GM18526 (cell line): ENCODE measurements around the gene OXSR1.

Experiments
- POLR2A ChIP-seq: IDR thresholded peaks from 3 replicates; pipeline ENCODE4 v1.6.1; 2011; ENCODE audit not compliant: insufficient read length; ENCODE audit errors: extremely low read depth

OXSR1 gene

DNA sequence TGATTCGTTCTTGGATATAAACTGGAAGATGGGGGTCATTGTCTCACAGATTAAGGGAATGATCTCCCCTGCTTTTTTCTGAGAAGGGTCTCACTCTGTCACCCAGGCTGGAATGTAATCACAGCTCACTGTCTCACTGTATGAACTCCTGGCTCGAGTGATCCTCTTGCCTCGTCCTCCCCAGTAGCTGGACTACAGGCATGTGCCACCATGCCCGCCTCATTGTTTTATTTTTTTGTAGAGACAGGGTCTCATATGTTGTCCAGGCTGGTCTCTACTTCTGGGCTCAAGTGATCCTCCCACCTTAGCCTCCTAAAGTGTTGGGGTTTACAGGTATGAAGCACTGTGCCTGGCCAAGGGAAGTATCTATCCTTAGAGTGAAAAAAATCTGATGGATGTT is 5.4 kb downstream of the OXSR1 start:
- no peak for TF ChIP-seq POLR2A

DNA sequence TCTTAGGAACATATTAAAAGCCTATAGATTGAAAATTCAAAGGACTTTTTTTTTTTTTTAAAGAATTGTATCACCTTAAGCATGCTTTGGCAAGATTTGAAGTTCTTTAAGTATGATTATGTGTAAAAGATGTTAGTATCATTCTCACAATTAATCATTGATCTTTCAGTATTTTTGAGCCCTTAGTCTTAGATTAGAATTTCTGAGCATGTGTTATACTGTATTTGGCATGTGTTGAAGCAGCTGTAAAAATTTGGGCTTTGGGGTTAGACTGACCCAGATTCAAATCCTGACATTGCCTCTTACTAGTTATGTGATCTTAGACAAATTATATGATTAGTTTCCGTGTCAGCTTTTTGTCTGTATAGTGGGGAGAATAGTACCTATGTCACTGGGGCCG is 6.3 kb downstream of the OXSR1 start:
- no peak for TF ChIP-seq POLR2A

DNA sequence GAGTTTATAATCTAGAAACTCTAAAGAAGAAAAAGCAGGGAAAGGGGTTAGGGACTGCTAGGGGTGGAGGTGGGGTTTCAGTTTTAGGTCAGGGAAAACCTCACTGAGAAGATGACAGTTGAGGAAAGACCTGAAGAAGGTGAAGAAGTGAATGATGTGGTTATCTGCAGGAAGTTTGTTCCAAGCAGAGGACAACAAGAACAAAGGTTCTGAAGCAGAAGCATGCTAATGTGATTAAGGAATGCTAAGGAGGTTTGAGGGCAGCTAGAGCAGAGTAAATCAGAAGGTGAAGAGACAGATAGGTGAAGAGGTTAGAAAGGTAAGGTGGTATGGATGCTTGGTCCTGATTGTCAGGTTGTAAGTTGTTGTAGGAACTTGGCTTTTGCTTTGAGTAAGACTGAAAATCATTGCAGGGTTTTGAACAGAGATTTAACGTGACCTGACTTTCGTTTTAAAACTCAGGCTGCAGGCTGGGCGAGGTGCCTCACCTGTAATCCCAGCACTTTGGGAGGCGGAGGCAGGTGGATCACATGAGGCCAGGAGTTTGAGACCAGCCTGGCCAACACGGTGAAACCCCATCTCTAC is 8.6 kb downstream of the OXSR1 start:
- no peak for TF ChIP-seq POLR2A

DNA sequence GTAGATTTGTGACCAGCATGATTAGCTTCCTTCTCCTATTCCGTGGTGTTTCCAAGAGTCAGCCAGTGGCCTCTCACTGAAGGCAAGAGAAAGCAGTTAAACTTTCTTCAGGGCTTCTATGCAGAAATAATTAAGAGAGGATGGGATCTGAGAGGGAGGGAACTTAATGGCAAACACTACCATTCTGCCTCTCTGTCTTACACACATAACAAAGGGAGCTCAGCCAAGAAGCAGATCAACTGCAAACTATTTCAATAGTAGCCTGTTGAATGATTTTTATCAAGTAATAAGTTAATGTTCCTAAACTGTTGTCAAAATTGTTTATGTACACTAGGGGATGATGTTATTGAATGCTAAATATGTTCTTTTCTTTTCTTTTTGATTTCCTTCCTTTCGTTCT is 11.8 kb downstream of the OXSR1 start:
- TF ChIP-seq POLR2A: no peak

DNA sequence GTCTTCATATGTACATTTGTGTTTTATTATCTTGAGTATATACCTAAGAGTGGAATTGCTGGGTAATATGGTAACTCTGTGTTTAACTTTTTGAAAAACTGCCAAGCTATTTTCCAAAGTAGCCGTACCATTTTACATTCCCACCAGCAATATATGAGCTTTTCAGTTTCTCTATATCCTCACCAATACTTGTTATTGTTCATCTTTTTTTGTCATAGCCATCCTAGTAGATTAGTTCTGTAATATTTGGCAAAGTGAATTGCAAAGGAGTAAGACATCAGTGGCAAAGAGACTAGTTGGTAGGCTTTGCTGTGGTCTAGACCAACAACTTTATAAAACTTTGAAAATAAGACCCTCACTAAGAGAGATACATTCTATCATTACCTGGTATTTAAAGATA is 21.4 kb downstream of the OXSR1 start:
- no peak for TF ChIP-seq POLR2A

DNA sequence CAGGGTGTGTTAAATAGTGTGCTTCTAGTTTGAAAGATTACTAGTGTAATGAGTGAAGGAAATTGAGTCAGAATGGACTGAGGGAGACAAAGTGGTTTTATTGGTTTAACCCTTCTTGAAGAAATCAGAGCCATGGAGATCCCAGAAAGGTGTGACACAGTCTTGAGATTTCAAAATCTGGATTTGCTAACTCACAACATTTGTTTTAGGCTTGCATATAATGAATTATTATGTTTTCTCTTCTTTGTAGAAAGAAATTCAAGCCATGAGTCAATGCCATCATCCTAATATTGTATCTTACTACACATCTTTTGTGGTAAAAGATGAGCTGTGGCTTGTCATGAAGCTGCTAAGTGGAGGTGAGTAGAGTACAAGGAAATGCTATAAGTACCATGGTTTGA is 25.1 kb downstream of the OXSR1 start:
- no peak for TF ChIP-seq POLR2A

DNA sequence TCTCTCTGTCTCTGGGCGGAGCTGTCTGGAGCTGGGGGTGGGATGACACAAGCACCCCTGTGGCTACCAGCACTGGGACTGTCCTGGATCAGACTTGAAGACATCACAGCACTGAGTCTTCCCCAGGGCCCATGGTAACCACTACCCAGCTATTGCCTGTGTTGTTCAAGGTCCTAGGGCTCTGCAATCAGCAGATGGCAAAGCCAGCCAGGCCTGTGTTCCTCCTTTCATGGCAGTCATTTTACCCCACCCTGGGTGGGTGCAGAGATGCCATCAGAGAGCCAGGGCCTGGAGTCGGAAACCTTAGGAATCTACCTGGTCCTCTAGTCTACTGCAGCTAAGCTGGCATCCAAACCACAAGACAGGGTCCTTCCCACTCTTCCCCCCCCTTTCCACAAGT is 38.4 kb downstream of the OXSR1 start:
- TF ChIP-seq POLR2A: no peak

DNA sequence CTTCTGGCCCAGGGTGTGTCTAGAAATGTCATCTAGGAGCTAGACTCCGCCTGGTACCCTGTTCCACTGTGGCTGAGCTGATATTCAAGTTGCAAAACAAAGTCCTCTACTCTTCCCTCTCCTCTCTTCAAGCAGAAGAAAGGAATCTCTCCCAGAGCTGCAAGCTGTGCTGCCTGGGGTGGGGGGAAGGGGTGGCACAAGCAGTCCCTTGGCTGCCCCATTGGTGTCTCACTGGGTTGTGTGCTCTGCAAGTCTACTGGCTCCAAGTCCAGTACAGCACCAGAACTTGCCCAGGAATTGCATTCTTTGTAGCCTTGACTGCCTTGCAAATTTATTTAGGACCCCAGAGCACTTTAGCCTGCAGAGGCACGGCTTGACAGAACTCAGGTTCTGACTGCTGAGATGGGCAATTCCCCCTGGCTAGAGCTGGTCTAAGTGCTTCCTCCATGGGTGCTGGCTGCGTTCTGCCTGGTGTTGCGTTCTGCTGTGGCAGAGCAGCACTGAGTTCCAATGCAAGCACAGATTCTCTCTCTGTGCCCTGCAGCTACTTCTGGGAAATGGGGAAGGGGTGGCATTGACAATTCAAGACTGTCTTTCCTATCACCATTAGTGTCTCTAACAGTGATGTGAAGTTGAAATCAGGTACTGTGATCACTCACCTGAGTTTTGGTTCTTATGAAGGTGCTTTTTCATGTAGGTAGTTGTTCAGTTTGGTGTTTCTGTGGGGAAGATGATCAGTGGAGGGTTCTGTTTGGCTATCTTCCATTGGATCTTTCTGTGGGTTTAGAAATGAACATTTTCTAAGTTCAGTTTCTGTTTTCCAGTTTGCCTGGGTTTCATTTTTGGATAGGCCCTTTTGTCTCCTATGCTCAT is 39.5 kb downstream of the OXSR1 start:
- no peak for TF ChIP-seq POLR2A

DNA sequence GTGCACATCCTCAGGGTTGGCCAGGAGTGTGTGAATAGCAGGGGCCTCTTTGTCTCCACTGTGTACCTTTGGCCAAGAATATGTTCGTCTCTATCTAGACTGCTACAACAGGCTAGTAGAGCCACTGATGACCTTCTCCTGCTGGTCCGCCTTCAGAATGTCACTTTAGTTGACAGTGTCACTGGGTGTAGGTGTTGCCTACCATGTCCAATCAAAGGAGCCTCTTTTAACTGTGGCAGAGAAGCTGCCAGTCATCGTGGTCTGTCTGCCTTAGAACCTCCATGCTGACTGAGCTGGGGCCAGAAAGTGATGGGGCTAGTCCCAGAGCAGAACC is 40.1 kb downstream of the OXSR1 start:
- TF ChIP-seq POLR2A: no peak

DNA sequence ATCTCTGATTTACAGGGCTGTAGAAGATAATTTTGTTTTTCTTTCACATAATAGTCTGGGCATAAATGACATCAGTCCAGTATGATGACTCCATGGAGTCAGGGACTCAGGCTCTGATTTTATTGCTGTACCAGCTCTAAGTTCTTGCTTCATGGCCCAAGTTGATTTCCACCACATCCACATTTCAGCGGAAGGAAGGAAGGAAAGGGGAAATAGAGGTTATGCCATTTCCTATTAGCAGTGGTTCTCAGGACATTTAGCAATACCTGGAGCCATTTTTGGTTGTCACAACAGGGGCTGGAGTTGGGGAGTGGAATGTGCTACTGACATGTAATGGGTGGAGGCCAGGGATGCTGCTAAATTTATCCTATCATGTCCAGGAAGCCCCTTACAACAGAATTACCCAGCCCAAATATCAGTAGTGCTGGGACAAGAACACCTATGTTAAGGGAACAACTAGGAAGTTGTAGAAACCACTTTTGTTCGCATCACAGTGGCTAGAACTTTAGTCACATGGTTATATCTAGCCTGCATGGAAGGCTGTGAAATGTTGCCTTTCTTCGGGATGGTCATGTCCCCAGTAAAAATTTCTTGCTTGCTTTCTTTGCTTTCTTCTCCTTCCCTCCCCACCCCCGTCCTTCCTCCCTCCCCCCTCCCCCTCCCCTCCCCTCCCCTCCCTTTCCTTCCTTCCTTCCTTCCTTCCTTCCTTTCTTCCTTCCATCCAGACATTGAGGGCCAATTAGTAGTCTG is 42.1 kb downstream of the OXSR1 start:
- no peak for TF ChIP-seq POLR2A

DNA sequence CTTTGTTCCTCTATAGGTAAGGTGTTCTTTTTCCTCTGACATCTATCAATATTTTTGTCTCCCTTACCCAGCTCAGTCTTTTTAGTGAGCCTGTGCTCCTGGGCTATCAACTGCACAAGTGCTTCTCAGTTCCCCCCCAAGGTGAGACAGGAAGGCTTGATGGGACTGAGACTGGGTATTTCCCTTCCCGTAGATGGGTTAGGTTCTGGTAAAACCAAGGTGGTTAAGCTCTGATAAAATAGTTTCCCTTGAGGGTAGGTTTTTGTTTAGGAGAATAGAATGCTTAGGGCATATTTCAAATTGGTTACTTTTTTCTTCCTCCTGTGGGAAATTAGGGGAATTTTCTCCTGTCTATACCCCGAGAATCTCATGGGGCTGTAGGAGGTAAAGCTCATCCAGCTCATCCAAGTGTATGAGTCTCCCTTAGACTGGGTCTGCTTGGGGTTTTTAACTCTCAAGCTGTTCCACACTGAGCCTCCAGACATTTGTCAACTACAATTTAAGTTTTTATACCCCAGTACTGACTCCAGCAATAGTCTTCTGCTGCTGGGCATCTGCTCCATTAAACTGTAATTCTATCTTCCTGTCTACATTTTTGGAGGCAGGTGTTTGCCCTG is 44.9 kb downstream of the OXSR1 start:
- no peak for TF ChIP-seq POLR2A

DNA sequence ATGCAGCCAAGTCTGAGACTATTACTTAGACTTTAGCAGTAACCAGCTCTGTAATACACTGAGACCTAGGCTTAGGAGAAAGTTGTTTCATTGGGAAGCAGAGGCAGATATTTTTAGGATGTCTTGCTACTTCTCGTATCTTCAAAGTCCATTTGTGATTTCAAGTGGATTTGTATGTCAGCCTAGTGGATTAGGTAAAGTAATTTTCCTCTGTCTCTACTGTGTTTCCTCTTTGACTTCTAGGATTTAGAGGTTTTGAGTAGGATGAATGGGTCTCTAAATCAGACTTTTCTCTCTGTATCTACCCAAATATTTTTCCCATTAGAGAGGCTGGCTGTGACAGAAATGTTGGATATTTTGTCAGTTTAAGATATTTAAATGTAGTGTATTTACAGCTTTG is 46.8 kb downstream of the OXSR1 start:
- no peak for TF ChIP-seq POLR2A

DNA sequence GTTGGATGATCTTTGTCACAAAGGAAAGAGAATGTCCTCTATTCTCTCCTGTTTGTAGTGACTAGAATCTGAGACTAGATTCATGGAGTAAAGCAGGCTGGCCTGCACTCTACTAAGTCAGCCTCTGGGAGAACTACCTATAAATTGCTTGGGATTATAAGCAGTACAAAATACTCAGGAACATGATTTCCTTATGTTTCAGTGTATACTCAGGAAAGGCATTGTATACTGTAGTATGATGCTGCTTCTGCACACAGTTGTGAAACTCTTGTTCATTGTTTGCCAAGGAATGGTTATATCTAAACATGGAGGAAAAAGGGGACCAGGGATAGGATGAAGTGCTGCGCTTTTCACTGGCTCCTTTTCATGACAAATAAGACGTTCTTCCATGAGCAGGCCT is 49.2 kb downstream of the OXSR1 start:
- no peak for TF ChIP-seq POLR2A

DNA sequence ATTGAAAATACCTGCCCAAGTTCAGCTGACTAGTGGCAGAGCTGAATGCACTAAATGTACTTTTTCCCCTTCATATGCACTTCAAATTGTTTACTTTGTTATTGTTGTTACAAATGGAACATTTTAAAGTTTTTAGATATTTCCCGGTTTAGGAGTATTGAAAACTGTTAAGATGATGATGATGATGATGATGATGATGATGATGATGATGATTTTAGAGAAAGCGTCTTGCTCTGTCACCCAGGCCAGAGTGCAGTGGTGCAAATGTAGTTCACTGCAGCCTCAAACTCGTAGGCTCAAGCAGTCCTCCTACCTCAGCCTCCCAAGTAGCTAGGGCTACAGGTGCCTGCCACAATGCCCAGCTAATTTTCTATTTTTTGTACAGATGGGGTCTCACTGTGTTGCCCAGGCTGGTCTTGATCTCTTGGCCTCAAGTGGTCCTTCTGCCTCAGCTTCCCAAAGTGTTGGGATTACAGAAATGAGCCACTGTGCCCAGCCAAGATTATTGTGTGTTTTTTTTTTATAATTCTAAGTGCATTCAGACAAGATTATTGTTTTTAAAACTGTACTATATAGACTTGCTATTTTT is 54.4 kb downstream of the OXSR1 start:
- no peak for TF ChIP-seq POLR2A

DNA sequence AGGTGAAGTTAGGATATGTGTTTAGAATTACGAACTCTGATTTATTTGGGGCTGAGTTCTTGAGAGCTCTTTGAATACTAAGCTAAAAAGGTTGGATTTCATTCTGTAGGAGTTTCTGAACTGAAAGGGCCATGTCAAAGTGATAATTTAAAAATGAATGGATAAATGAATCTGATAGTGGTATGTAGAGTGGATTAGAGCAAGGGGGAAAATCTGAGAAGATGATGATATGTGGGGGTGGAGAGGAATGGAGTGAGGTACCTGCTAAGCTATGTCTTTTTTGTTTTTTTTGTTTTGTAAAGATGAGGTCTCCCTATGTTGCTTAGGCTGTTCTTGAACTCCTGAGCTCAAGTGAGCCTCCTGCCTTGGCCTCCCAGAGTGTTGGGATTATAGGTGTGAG is 55.7 kb downstream of the OXSR1 start:
- no peak for TF ChIP-seq POLR2A
